Fibroblast of lung (primary cell): ENCODE results near the gene MUTYH. TPM values are rescaled to one million over a fixed set of nuclear protein-coding genes. Genes with fewer than 3 reads are reported as not detected.
A peak's percentile ranks its signal among the peaks of the same experiment; 100 is the strongest.

ENCODE experiments used
- DNase-seq, 2 donors: peaks; one replicate each; pipeline versions ENCODE4 v3.0.0 to v3.0.0-alpha.2; 2010; ENCODE audit warnings: low read depth in 2 of 2
- H2AFZ ChIP-seq: 2 replicates; pipeline ENCODE4 v1.5.1; 2012; ENCODE audit warnings: low read length, control low read depth, inconsistent platforms
- H3K27ac ChIP-seq: 2 replicates; pipeline ENCODE4 v1.5.1; 2011; ENCODE audit warnings: low read length, control low read depth; ENCODE audit not compliant: insufficient read depth
- H3K27me3 ChIP-seq: 2 replicates; pipeline ENCODE4 v1.5.1; 2011; ENCODE audit warnings: mild to moderate bottlenecking, low read length; ENCODE audit not compliant: control insufficient read depth, insufficient read depth
- H3K36me3 ChIP-seq: 2 replicates; pipeline ENCODE4 v1.5.1; 2011; ENCODE audit warnings: low read length; ENCODE audit not compliant: control insufficient read depth, insufficient read depth
- H3K4me1 ChIP-seq: 2 replicates; pipeline ENCODE4 v1.5.1; 2011; ENCODE audit warnings: low read length; ENCODE audit not compliant: control insufficient read depth, insufficient read depth; ENCODE audit errors: extremely low read depth
- H3K4me2 ChIP-seq: 2 replicates; pipeline ENCODE4 v1.5.1; 2011; ENCODE audit warnings: low read length, control low read depth; ENCODE audit not compliant: insufficient read depth; ENCODE audit errors: extremely low read depth
- H3K4me3 ChIP-seq, 4 experiments: fragments of 200-600 bp in 1 of 4; sonication (generic) in 1 of 4; replicated peaks in 1 of 4; 2 replicates each; pipeline ENCODE4 v1.5.1; 2011 to 2016; ENCODE audit warnings: low read length in 4 of 4, low read depth in 3 of 4, mild to moderate bottlenecking in 3 of 4, control low read depth in 2 of 4, inconsistent platforms in 1 of 4, mixed read lengths in 1 of 4; ENCODE audit not compliant: insufficient read depth in 1 of 4; ENCODE audit errors: control extremely low read depth in 1 of 4
- H3K79me2 ChIP-seq: 2 replicates; pipeline ENCODE4 v1.5.1; 2012; ENCODE audit warnings: mild to moderate bottlenecking, low read length, inconsistent platforms; ENCODE audit not compliant: control insufficient read depth, insufficient read depth
- H3K9ac ChIP-seq: 2 replicates; pipeline ENCODE4 v1.5.1; 2011; ENCODE audit warnings: mild to moderate bottlenecking, low read length, control low read depth; ENCODE audit not compliant: insufficient read depth
- H3K9me3 ChIP-seq: 2 replicates; pipeline ENCODE4 v1.5.1; 2012; ENCODE audit warnings: low read depth, low read length; ENCODE audit not compliant: control insufficient read depth, insufficient read depth
- H4K20me1 ChIP-seq: 2 replicates; pipeline ENCODE4 v1.5.1; 2011; ENCODE audit warnings: low read length; ENCODE audit not compliant: control insufficient read depth, insufficient read depth; ENCODE audit errors: extremely low read depth
- EZH2 ChIP-seq: IDR thresholded peaks from 2 replicates; pipeline ENCODE4 v1.5.1; 2012; ENCODE audit warnings: low read length, control low read depth, mild to moderate bottlenecking; ENCODE audit errors: missing control alignments
- polyA plus RNA-seq, 2 donors: library from polyadenylated mRNA; depleted of rRNA in 1 of 2; stranded (reverse) in 1 of 2; unstranded in 1 of 2; fragments of >200 nt; gene quantifications; 2 replicates each; pipeline ENCODE4 v1.2.1, GENCODE V29; 2011 to 2012; ENCODE audit warnings: missing spikeins in 1 of 2
- total RNA-seq: library from RNA; depleted of rRNA; stranded (reverse); fragments of >200 nt; gene quantifications from 2 replicates; pipeline ENCODE4 v1.2.1, GENCODE V29; 2014
- TF ChIP-seq, protein P1 (sequence below), 2 donors: IDR thresholded peaks in 1 of 2; conservative IDR thresholded peaks in 1 of 2; 1 replicate in 1 of 2; 2 replicates in 1 of 2; pipeline ENCODE4 v1.5.1; 2011 to 2012; ENCODE audit warnings: low read length in 2 of 2, control low read depth in 1 of 2, inconsistent platforms in 1 of 2, low read depth in 1 of 2, mild to moderate bottlenecking in 1 of 2

Gene MUTYH
- total and polyA plus RNA-seq, 2 donors (not counting 1 experiment from before 2014, with no cell fraction given) = 3.8 to 15.7 TPM

DNA sequence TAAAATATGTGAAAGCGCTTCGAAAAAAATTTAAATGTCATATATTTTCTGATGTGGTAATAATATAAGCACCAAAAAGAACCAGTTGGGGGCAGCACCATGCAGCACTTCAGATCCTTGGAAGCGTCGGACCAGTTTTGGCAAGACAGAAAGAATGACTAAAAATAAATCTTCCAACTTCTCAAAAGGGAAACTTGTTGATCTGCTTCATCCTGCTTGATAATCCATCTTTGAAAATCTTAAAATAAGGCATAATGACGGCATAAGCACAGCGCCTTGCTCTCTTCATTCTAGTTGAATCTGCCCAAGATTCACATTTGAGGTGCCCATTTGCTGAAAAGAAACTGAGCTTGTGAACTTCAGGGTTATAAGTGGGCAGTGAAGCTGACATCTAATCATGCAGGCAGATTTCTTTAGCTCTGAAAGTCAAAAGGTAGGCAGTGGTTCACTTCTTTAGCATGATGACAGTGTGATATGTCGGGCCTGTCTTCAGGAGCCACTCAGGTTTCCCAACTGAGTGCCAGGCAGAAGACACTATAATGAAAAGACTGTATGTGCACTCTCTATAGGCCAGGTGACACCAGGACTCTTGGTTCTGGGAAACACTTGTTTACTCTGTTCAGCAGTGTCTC, 19.8 kb upstream of the MUTYH start:
- Histone ChIP-seq H2AFZ (peak overlapping the region; percentile 25), H3K9me3 (no peaks in the 10 kb centered on the region), H3K27me3 (no peaks in the 10 kb centered on the region), H3K4me2 (peak overlapping the region; percentile 73), H4K20me1 (no peaks in the 10 kb centered on the region), H3K9ac (no peak overlapping the region), H3K79me2 (no peaks in the 10 kb centered on the region), H3K4me1 (peaks cover 5% of the 10 kb centered on the region), H3K36me3 (no peaks in the 10 kb centered on the region), H3K4me3 (no peak overlapping the region), H3K27ac (no peak overlapping the region)
- TF ChIP-seq, protein P1, sequence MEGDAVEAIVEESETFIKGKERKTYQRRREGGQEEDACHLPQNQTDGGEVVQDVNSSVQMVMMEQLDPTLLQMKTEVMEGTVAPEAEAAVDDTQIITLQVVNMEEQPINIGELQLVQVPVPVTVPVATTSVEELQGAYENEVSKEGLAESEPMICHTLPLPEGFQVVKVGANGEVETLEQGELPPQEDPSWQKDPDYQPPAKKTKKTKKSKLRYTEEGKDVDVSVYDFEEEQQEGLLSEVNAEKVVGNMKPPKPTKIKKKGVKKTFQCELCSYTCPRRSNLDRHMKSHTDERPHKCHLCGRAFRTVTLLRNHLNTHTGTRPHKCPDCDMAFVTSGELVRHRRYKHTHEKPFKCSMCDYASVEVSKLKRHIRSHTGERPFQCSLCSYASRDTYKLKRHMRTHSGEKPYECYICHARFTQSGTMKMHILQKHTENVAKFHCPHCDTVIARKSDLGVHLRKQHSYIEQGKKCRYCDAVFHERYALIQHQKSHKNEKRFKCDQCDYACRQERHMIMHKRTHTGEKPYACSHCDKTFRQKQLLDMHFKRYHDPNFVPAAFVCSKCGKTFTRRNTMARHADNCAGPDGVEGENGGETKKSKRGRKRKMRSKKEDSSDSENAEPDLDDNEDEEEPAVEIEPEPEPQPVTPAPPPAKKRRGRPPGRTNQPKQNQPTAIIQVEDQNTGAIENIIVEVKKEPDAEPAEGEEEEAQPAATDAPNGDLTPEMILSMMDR (conservative IDR thresholded peaks at IDR 0.05 in 1 of 2, IDR thresholded peaks at IDR 0.05 in 1 of 2; ENCODE audit: low read depth in 1 of 2, low read length in 2 of 2) = peak; percentile 56 to 70
- no peak for TF ChIP-seq EZH2
- DNase-seq = peak; percentile 51 to 84

DNA sequence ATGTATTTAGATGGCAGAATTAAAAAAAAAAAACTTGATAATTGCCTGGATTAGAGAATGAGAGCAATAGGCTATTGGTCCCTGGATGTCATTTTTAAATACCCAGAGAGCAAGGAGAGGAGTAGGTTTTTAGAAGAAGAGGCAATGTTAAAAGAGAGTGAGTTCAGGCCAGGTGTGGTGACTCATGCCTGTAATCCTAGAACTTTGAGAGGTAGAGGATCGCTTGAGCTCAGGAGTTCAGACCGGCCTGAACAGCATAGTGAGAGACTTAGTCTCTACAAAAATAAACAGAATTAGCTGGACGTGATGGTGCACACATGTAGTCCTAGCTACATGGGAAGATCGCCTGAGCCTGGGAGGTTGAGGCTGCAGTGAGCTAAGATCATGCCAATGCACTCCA, 15.9 kb upstream of the MUTYH start:
- Histone ChIP-seq H3K4me3 (no peak overlapping the region), H3K27me3 (no peaks in the 10 kb centered on the region), H3K79me2 (no peaks in the 10 kb centered on the region), H3K27ac (no peak overlapping the region), H3K4me2 (no peak overlapping the region), H4K20me1 (no peaks in the 10 kb centered on the region), H3K4me1 (peaks cover 5% of the 10 kb centered on the region), H2AFZ (no peak overlapping the region), H3K9me3 (no peaks in the 10 kb centered on the region), H3K36me3 (no peaks in the 10 kb centered on the region), H3K9ac (no peak overlapping the region)
- DNase-seq = peak in 1 of 2 donors; percentile 16
- TF ChIP-seq, protein P1 (conservative IDR thresholded peaks at IDR 0.05 in 1 of 2, IDR thresholded peaks at IDR 0.05 in 1 of 2; ENCODE audit: low read depth in 1 of 2, low read length in 2 of 2) = no peak
- no peak for TF ChIP-seq EZH2

DNA sequence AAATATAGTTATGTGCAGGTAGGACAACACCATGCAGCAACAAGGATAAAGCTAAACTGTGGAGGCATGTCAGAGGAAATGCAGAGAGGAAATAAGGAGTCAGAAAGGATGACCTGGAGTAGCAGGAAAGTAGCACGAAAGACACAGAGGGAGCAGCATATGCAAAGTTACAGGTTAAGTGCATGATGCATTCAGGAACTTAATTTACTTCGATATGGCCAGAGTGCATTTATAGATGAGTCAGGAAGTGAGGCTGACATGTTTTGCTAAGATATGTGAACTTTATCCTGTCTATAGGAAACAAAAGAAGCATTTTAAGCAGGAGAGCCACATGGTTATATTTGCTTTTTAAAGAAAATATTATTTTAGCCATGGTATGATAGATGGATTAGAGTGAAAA, 15.4 kb upstream of the MUTYH start:
- no peak for TF ChIP-seq EZH2
- TF ChIP-seq, protein P1 (conservative IDR thresholded peaks at IDR 0.05 in 1 of 2, IDR thresholded peaks at IDR 0.05 in 1 of 2; ENCODE audit: low read depth in 1 of 2, low read length in 2 of 2) = no peak
- Histone ChIP-seq H3K79me2 (no peaks in the 10 kb centered on the region), H3K4me2 (no peak overlapping the region), H2AFZ (no peak overlapping the region), H3K4me3 (no peak overlapping the region), H3K27ac (no peak overlapping the region), H3K27me3 (no peaks in the 10 kb centered on the region), H3K36me3 (no peaks in the 10 kb centered on the region), H3K4me1 (peaks cover 5% of the 10 kb centered on the region), H3K9me3 (no peaks in the 10 kb centered on the region), H4K20me1 (no peaks in the 10 kb centered on the region), H3K9ac (no peak overlapping the region)
- DNase-seq = no peak
